GM12865 (cell line): ENCODE measurements around the gene FBLN1.

Source experiments
- DNase-seq: peaks from one replicate; pipeline ENCODE4 v3.0.0; 2010; ENCODE audit warnings: low read depth
- H3K4me3 ChIP-seq: 2 replicates; pipeline ENCODE4 v1.5.1; 2011; ENCODE audit warnings: mild to moderate bottlenecking, low read depth, low read length, control low read depth
- CTCF ChIP-seq: IDR thresholded peaks from 2 replicates; pipeline ENCODE4 v1.5.1; 2011; ENCODE audit warnings: low read length, control low read depth, low read depth, inconsistent platforms; ENCODE audit not compliant: insufficient read depth; ENCODE audit errors: missing control alignments

Gene FBLN1

DNA sequence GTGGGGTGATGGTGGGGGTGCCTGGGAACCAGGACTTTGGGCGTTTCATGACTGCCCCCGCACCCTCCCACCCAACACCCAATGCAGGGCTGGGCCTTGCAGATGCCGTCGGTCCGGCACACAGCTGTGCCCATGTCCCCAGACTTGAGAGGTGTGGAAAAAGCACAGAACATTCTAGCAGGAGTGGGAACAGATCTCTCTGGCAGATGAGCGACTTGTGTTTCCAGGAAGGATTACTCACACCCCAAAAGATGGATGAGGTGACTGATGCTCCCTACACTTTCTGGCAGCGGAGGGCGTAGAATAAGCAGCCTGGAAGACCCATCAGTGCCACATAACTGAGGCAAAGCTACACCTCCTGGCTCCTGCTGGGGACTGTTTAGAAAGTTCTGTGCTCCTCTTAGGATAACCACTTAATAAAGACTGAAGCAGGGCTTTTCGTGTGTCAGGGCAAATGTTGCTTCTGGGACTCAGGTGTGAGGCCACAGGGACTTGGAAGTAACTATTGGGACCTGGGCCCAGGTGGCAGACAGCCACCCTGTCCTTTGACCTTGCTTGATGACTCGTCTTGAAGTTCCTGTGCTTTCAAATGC, 24.2 kb downstream of the FBLN1 start:
- no peak for DNase-seq
- no peak for TF ChIP-seq CTCF

GRCh38 chr22:45527456-45527855, 24.8 kb downstream of the FBLN1 start:
- H3K4me3 ChIP-seq: no peak overlapping the region
- no peak for TF ChIP-seq CTCF
- no peak for DNase-seq

More for the DNA sequence above, 24.2 kb downstream of the FBLN1 start:
- no peak overlapping the region for H3K4me3 ChIP-seq

DNA sequence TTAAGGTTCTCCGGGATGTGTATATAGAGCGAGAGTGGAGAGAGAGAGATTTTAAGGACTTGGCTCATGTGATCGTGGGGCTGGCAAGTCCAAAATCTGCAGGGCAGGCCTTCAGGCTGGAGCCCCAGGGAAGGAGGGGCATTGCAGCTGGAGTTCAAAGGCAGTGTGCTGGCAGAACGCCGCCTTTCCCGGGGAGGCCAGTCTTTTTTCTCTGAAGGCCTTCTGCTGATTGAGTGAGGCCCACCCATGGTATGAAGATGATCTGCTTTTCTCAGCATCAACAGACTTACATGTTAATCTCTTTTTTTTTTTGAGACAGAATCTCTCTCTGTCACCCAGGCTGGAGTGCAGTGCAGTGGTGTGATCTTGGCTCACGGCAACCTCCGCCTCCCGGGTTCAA, 25.4 kb downstream of the FBLN1 start:
- H3K4me3 ChIP-seq: no peak overlapping the region
- DNase-seq: no peak
- no peak for TF ChIP-seq CTCF

GRCh38 chr22:45529105-45529504, 26.4 kb downstream of the FBLN1 start:
- no peak overlapping the region for H3K4me3 ChIP-seq
- no peak for TF ChIP-seq CTCF
- DNase-seq: no peak

DNA sequence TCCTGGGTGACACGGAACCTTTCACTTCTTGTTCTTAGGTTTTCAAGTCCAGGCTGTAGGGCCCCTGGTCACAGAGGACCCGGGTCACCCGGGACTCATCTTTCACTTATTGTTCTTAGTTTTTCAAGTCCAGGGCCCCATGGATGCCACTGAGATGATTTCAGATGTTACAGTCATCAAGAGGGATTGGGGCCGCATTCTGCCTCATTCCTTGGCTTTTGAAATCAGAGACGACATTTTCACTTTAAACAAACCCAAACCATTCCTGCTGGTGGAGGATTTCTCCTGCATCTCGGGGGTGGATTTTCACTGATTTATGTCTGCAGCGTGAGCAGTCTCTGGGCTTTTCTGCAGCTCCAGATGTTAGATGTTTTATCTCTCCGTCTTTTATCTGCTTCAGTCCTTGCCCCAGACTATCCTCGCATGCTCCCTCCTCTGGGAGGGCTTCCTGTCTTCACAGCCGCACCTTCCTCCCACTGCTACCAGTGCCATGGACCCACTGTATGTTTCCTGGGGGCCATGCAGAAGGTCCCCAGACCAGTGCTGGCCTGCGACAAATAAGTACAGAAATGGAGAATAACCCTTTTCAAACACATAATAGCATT, 27.4 kb downstream of the FBLN1 start:
- no peak for TF ChIP-seq CTCF
- no peak for DNase-seq
- no peak overlapping the region for H3K4me3 ChIP-seq

DNA sequence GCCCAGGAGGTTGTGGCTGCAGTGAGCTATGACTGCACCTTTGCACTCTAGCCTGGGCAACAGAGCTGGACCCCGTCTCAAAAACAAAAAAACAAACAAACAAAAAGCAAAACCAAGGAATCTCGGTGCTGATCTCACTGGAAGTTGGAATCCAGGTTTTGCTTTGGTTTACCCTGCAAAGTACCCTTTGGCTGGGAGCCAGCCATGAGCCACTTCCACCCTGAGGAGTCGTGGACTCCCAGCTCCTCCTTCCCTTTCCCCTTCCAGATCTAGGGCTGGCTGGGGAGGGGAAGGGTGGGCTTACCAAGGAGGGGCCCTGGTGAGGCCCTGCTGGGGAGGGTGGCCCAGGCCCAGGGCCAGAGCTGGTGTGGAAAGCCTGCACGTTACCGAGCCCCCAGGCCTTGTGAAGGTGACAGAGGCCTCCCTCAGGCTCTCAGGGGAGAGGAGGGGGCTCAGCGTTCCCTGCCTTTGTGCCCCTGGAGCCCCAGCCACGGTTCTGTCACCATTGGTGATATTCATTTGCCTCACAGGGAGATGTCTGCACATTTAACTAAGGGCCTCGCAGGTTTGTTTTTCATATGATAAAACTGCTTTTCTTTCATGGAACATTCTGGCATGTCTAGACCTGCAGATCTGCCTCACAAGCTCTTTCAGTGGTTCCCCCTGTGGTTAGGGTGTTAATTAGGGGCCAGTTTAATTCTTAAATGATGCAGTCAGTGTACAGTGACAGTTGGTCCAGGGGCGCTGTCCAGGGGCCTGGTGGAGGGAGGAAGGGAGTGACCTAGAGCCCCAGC, 29.0 kb downstream of the FBLN1 start:
- no peak for TF ChIP-seq CTCF
- no peak overlapping the region for H3K4me3 ChIP-seq
- no peak for DNase-seq
